ENCODE data around the gene DSTYK. TPM values are rescaled to one million over a fixed set of nuclear protein-coding genes. Genes with fewer than 3 reads are reported as not detected.
"Not testable (repeated sequence)": the region's sequence is repeated elsewhere in the genome, so short reads cannot be mapped to it uniquely, and the experiment has no call there.

Gene DSTYK
- polyA plus RNA-seq, 2 donors = 3.2 to 3.4 TPM

- Histone ChIP-seq H3K27me3 (ENCODE audit: control insufficient read depth in 1 of 2, insufficient read depth in 2 of 2, low read length in 2 of 2) (peaks cover 0 to 3% of the 10 kb centered on the region in 2 donors), H3K4me1 (ENCODE audit: control insufficient read depth in 2 of 2, insufficient read depth in 2 of 2, low read length in 1 of 2) (no peaks in the 10 kb centered on the region), H3K4me3 (ENCODE audit: low read depth in 1 of 2, low read length in 2 of 2) (no peak overlapping the region), H3K27ac (ENCODE audit: low read depth in 2 of 2, low read length in 1 of 2) (no peak overlapping the region), H3K36me3 (ENCODE audit: control insufficient read depth in 2 of 2, insufficient read depth in 2 of 2, low read length in 1 of 2) (no peaks in the 10 kb centered on the region), H3K9me3 (ENCODE audit: control insufficient read depth in 2 of 2, insufficient read depth in 1 of 2, low read depth in 1 of 2, low read length in 1 of 2) (no peaks in the 10 kb centered on the region)
- 95 to 96% methylated on average over 36 of the region's 36 CpGs for WGBS, 2 donors
Observed at GRCh38 chr1:205241366-205242030, 30.0 kb upstream of the DSTYK start.

- 84 to 88% methylated on average over 3 of the region's 3 CpGs for WGBS, 2 donors
- H3K4me1 ChIP-seq (ENCODE audit: control insufficient read depth in 2 of 2, insufficient read depth in 2 of 2, low read length in 1 of 2) = no peaks in the 10 kb centered on the region
- no peaks in the 10 kb centered on the region for H3K9me3 ChIP-seq (ENCODE audit: control insufficient read depth in 2 of 2, insufficient read depth in 1 of 2, low read depth in 1 of 2, low read length in 1 of 2)
- H3K27ac ChIP-seq (ENCODE audit: low read depth in 2 of 2, low read length in 1 of 2) = no peak overlapping the region
- H3K4me3 ChIP-seq (ENCODE audit: low read depth in 1 of 2, low read length in 2 of 2) = no peak overlapping the region
- peaks cover 0 to 3% of the 10 kb centered on the region in 2 donors for H3K27me3 ChIP-seq (ENCODE audit: control insufficient read depth in 1 of 2, insufficient read depth in 2 of 2, low read length in 2 of 2)
- no peaks in the 10 kb centered on the region for H3K36me3 ChIP-seq (ENCODE audit: control insufficient read depth in 2 of 2, insufficient read depth in 2 of 2, low read length in 1 of 2)
Observed at GRCh38 chr1:205240569-205240968, 29.1 kb upstream of the DSTYK start.

GRCh38 chr1:205240118-205240517, 28.6 kb upstream of the DSTYK start:
- H3K9me3 ChIP-seq (ENCODE audit: control insufficient read depth in 2 of 2, insufficient read depth in 1 of 2, low read depth in 1 of 2, low read length in 1 of 2) = no peaks in the 10 kb centered on the region
- H3K27me3 ChIP-seq (ENCODE audit: control insufficient read depth in 1 of 2, insufficient read depth in 2 of 2, low read length in 2 of 2) = peaks cover 0 to 3% of the 10 kb centered on the region in 2 donors
- 79 to 88% methylated on average over 6 of the region's 6 CpGs for WGBS, 2 donors
- no peak overlapping the region for H3K4me3 ChIP-seq (ENCODE audit: low read depth in 1 of 2, low read length in 2 of 2)
- no peak overlapping the region for H3K27ac ChIP-seq (ENCODE audit: low read depth in 2 of 2, low read length in 1 of 2)
- H3K36me3 ChIP-seq (ENCODE audit: control insufficient read depth in 2 of 2, insufficient read depth in 2 of 2, low read length in 1 of 2) = no peaks in the 10 kb centered on the region
- H3K4me1 ChIP-seq (ENCODE audit: control insufficient read depth in 2 of 2, insufficient read depth in 2 of 2, low read length in 1 of 2) = no peaks in the 10 kb centered on the region

GRCh38 chr1:205239078-205239477, 27.6 kb upstream of the DSTYK start:
- no peak overlapping the region for H3K4me3 ChIP-seq (ENCODE audit: low read depth in 1 of 2, low read length in 2 of 2)
- no peaks in the 10 kb centered on the region for H3K4me1 ChIP-seq (ENCODE audit: control insufficient read depth in 2 of 2, insufficient read depth in 2 of 2, low read length in 1 of 2)
- no peak overlapping the region for H3K27ac ChIP-seq (ENCODE audit: low read depth in 2 of 2, low read length in 1 of 2)
- no peaks in the 10 kb centered on the region for H3K9me3 ChIP-seq (ENCODE audit: control insufficient read depth in 2 of 2, insufficient read depth in 1 of 2, low read depth in 1 of 2, low read length in 1 of 2)
- peaks cover 0 to 3% of the 10 kb centered on the region in 2 donors for H3K27me3 ChIP-seq (ENCODE audit: control insufficient read depth in 1 of 2, insufficient read depth in 2 of 2, low read length in 2 of 2)
- WGBS, 2 donors = 60 to 63% methylated on average over 3 of the region's 3 CpGs
- H3K36me3 ChIP-seq (ENCODE audit: control insufficient read depth in 2 of 2, insufficient read depth in 2 of 2, low read length in 1 of 2) = no peaks in the 10 kb centered on the region

- no peaks in the 10 kb centered on the region for H3K4me1 ChIP-seq (ENCODE audit: control insufficient read depth in 2 of 2, insufficient read depth in 2 of 2, low read length in 1 of 2)
Observed at GRCh38 chr1:205237526-205238484, 26.3 kb upstream of the DSTYK start.

GRCh38 chr1:205236951-205237475, 25.5 kb upstream of the DSTYK start:
- WGBS, 2 donors = 77 to 78% methylated on average over 4 of the region's 4 CpGs
- Histone ChIP-seq H3K4me1 (ENCODE audit: control insufficient read depth in 2 of 2, insufficient read depth in 2 of 2, low read length in 1 of 2) (no peaks in the 10 kb centered on the region), H3K4me3 (ENCODE audit: low read depth in 1 of 2, low read length in 2 of 2) (no peak overlapping the region), H3K27me3 (ENCODE audit: control insufficient read depth in 1 of 2, insufficient read depth in 2 of 2, low read length in 2 of 2) (peaks cover 0 to 3% of the 10 kb centered on the region in 2 donors), H3K27ac (ENCODE audit: low read depth in 2 of 2, low read length in 1 of 2) (no peak overlapping the region), H3K9me3 (ENCODE audit: control insufficient read depth in 2 of 2, insufficient read depth in 1 of 2, low read depth in 1 of 2, low read length in 1 of 2) (no peaks in the 10 kb centered on the region), H3K36me3 (ENCODE audit: control insufficient read depth in 2 of 2, insufficient read depth in 2 of 2, low read length in 1 of 2) (no peaks in the 10 kb centered on the region)

More at GRCh38 chr1:205237526-205238484, 26.3 kb upstream of the DSTYK start:
- Histone ChIP-seq H3K9me3 (ENCODE audit: control insufficient read depth in 2 of 2, insufficient read depth in 1 of 2, low read depth in 1 of 2, low read length in 1 of 2) (no peaks in the 10 kb centered on the region), H3K36me3 (ENCODE audit: control insufficient read depth in 2 of 2, insufficient read depth in 2 of 2, low read length in 1 of 2) (no peaks in the 10 kb centered on the region), H3K4me3 (ENCODE audit: low read depth in 1 of 2, low read length in 2 of 2) (no peak overlapping the region), H3K27me3 (ENCODE audit: control insufficient read depth in 1 of 2, insufficient read depth in 2 of 2, low read length in 2 of 2) (peaks cover 0 to 3% of the 10 kb centered on the region in 2 donors), H3K27ac (ENCODE audit: low read depth in 2 of 2, low read length in 1 of 2) (no peak overlapping the region)
- 71% methylated on average over 12 of the region's 12 CpGs for WGBS, 2 donors

GRCh38 chr1:205236526-205236925, 25.0 kb upstream of the DSTYK start:
- 94 to 97% methylated on average over 8 of the region's 8 CpGs for WGBS, 2 donors
- H3K27me3 ChIP-seq (ENCODE audit: control insufficient read depth in 1 of 2, insufficient read depth in 2 of 2, low read length in 2 of 2) = peaks cover 0 to 3% of the 10 kb centered on the region in 2 donors
- H3K27ac ChIP-seq (ENCODE audit: low read depth in 2 of 2, low read length in 1 of 2) = no peak overlapping the region
- no peak overlapping the region for H3K4me3 ChIP-seq (ENCODE audit: low read depth in 1 of 2, low read length in 2 of 2)
- no peaks in the 10 kb centered on the region for H3K9me3 ChIP-seq (ENCODE audit: control insufficient read depth in 2 of 2, insufficient read depth in 1 of 2, low read depth in 1 of 2, low read length in 1 of 2)
- no peaks in the 10 kb centered on the region for H3K4me1 ChIP-seq (ENCODE audit: control insufficient read depth in 2 of 2, insufficient read depth in 2 of 2, low read length in 1 of 2)
- no peaks in the 10 kb centered on the region for H3K36me3 ChIP-seq (ENCODE audit: control insufficient read depth in 2 of 2, insufficient read depth in 2 of 2, low read length in 1 of 2)

- peaks cover 0 to 3% of the 10 kb centered on the region in 2 donors for H3K27me3 ChIP-seq (ENCODE audit: control insufficient read depth in 1 of 2, insufficient read depth in 2 of 2, low read length in 2 of 2)
- H3K4me3 ChIP-seq (ENCODE audit: low read depth in 1 of 2, low read length in 2 of 2) = no peak overlapping the region
- H3K9me3 ChIP-seq (ENCODE audit: control insufficient read depth in 2 of 2, insufficient read depth in 1 of 2, low read depth in 1 of 2, low read length in 1 of 2) = no peaks in the 10 kb centered on the region
- no peaks in the 10 kb centered on the region for H3K4me1 ChIP-seq (ENCODE audit: control insufficient read depth in 2 of 2, insufficient read depth in 2 of 2, low read length in 1 of 2)
- no peak overlapping the region for H3K27ac ChIP-seq (ENCODE audit: low read depth in 2 of 2, low read length in 1 of 2)
- H3K36me3 ChIP-seq (ENCODE audit: control insufficient read depth in 2 of 2, insufficient read depth in 2 of 2, low read length in 1 of 2) = no peaks in the 10 kb centered on the region
- WGBS, 2 donors = 90 to 92% methylated on average over 6 of the region's 6 CpGs
Observed at GRCh38 chr1:205235951-205236350, 24.4 kb upstream of the DSTYK start.

- H3K36me3 ChIP-seq (ENCODE audit: control insufficient read depth in 2 of 2, insufficient read depth in 2 of 2, low read length in 1 of 2); H3K27ac ChIP-seq (ENCODE audit: low read depth in 2 of 2, low read length in 1 of 2); H3K9me3 ChIP-seq (ENCODE audit: control insufficient read depth in 2 of 2, insufficient read depth in 1 of 2, low read depth in 1 of 2, low read length in 1 of 2); H3K27me3 ChIP-seq (ENCODE audit: control insufficient read depth in 1 of 2, insufficient read depth in 2 of 2, low read length in 2 of 2); H3K4me1 ChIP-seq (ENCODE audit: control insufficient read depth in 2 of 2, insufficient read depth in 2 of 2, low read length in 1 of 2); H3K4me3 ChIP-seq (ENCODE audit: low read depth in 1 of 2, low read length in 2 of 2): not testable (repeated sequence)
- 95% methylated on average over 7 of the region's 7 CpGs for WGBS, 2 donors
Observed at GRCh38 chr1:205233986-205234385, 22.5 kb upstream of the DSTYK start.

All from esophagus (tissue), 2 donors.